Suprapubic skin (tissue), 3 donors: ENCODE results near the gene NDUFAF2.

Source experiments
- EP300 ChIP-seq: sonication (generic); formaldehyde crosslinking; IDR thresholded peaks from one replicate; pipeline ENCODE4 v1.6.1; 2017; ENCODE audit warnings: antibody characterized with exemption
- POLR2A ChIP-seq, 2 donors: fragments of 450-650 bp; IDR thresholded peaks; one replicate each; pipeline ENCODE4 v1.6.1; 2017; ENCODE audit warnings: antibody characterized with exemption in 2 of 2, mild to moderate bottlenecking in 2 of 2, moderate library complexity in 2 of 2
- TF ChIP-seq, protein P1 (sequence below), 2 donors: fragments of 200-600 bp in 1 of 2; fragments of 450-650 bp in 1 of 2; sonication (generic) in 1 of 2; IDR thresholded peaks; one replicate each; pipeline ENCODE4 v1.5.1; 2016 to 2019; ENCODE audit warnings: antibody characterized with exemption in 2 of 2, mild to moderate bottlenecking in 1 of 2, moderate library complexity in 1 of 2

- TF ChIP-seq, protein P1, sequence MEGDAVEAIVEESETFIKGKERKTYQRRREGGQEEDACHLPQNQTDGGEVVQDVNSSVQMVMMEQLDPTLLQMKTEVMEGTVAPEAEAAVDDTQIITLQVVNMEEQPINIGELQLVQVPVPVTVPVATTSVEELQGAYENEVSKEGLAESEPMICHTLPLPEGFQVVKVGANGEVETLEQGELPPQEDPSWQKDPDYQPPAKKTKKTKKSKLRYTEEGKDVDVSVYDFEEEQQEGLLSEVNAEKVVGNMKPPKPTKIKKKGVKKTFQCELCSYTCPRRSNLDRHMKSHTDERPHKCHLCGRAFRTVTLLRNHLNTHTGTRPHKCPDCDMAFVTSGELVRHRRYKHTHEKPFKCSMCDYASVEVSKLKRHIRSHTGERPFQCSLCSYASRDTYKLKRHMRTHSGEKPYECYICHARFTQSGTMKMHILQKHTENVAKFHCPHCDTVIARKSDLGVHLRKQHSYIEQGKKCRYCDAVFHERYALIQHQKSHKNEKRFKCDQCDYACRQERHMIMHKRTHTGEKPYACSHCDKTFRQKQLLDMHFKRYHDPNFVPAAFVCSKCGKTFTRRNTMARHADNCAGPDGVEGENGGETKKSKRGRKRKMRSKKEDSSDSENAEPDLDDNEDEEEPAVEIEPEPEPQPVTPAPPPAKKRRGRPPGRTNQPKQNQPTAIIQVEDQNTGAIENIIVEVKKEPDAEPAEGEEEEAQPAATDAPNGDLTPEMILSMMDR (IDR thresholded peaks at IDR 0.05), result no peak
- no peak for TF ChIP-seq EP300
- no peak for TF ChIP-seq POLR2A (IDR thresholded peaks at IDR 0.05)
These were observed 155.4 kb downstream of the NDUFAF2 start for GRCh38 chr5:61100437-61100836.
